Stimulated activated CD8-positive, alpha-beta memory T cell treated with anti-CD3 and anti-CD28 coated beads, Interleukin-7, amount 100 ng/mL, for 48 hours (primary cell): ENCODE measurements around the gene TMEM53.
A peak's percentile ranks its signal among the peaks of the same experiment; 100 is the strongest.

Source experiments
- DNase-seq, 2 donors: peaks; one replicate each; pipeline ENCODE4 v3.0.0-alpha.2; 2020; ENCODE audit warnings: low read depth in 1 of 2; ENCODE audit errors: extremely low read depth in 1 of 2

Gene TMEM53

GRCh38 chr1:44631647-44632539, 42.4 kb downstream of the TMEM53 start:
- DNase-seq: peak; percentile 75 to 85

- DNase-seq: no peak
Observed at GRCh38 chr1:44631333-44631646, 43.0 kb downstream of the TMEM53 start.

GRCh38 chr1:44630116-44630515, 44.2 kb downstream of the TMEM53 start:
- DNase-seq: no peak

GRCh38 chr1:44628962-44629756, 45.1 kb downstream of the TMEM53 start:
- DNase-seq: no peak

GRCh38 chr1:44625348-44625747, 48.9 kb downstream of the TMEM53 start:
- DNase-seq: no peak

GRCh38 chr1:44624268-44624901, 49.9 kb downstream of the TMEM53 start:
- no peak for DNase-seq

- DNase-seq: no peak
Observed at GRCh38 chr1:44621841-44622286, 52.4 kb downstream of the TMEM53 start.

GRCh38 chr1:44620072-44620471, 54.2 kb downstream of the TMEM53 start:
- DNase-seq: no peak

GRCh38 chr1:44619261-44619900, 54.9 kb downstream of the TMEM53 start:
- no peak for DNase-seq

GRCh38 chr1:44617703-44618029, 56.6 kb downstream of the TMEM53 start:
- DNase-seq: no peak

GRCh38 chr1:44616991-44617702, 57.1 kb downstream of the TMEM53 start:
- DNase-seq: no peak

GRCh38 chr1:44616284-44616990, 57.8 kb downstream of the TMEM53 start:
- no peak for DNase-seq

GRCh38 chr1:44613941-44614340, 60.3 kb downstream of the TMEM53 start:
- DNase-seq: no peak

- no peak for DNase-seq
Observed at GRCh38 chr1:44611866-44612265, 62.4 kb downstream of the TMEM53 start.

GRCh38 chr1:44611419-44611818, 62.9 kb downstream of the TMEM53 start:
- DNase-seq: no peak

GRCh38 chr1:44610527-44611148, 63.6 kb downstream of the TMEM53 start:
- DNase-seq: no peak

- no peak for DNase-seq
Observed at GRCh38 chr1:44609768-44610526, 64.3 kb downstream of the TMEM53 start.

- no peak for DNase-seq
Observed at GRCh38 chr1:44609412-44609767, 64.9 kb downstream of the TMEM53 start.

GRCh38 chr1:44608141-44608540, 66.1 kb downstream of the TMEM53 start:
- no peak for DNase-seq
